ENCODE data around the gene PCNX2. TPM values are rescaled to one million over a fixed set of nuclear protein-coding genes. Genes with fewer than 3 reads are reported as not detected.
"Not testable (repeated sequence)": the region's sequence is repeated elsewhere in the genome, so short reads cannot be mapped to it uniquely, and the experiment has no call there.

Gene PCNX2
- total RNA-seq, 1 donor from 2014 or later: 29.5 TPM

DNA sequence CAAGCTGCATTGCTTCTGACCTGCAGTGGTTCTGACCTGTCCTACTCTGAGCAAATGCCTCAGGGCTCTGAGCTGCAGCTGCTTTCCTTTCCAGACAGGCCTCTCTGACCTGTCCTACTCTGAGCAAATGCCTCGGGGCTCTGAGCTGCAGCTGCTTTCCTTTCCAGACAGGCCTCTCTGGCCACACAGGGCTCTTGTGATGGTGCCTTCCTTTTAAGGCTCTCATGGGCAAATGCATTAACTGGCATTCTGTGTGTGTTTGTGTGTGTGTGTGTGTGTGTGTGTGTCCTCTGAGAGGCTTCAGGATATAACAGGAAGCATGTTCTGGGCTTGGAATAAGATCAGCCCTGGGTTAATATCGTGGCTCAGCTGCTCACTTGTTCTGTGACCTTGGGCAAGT, 213.8 kb downstream of the PCNX2 start:
- TF ChIP-seq, protein P1, sequence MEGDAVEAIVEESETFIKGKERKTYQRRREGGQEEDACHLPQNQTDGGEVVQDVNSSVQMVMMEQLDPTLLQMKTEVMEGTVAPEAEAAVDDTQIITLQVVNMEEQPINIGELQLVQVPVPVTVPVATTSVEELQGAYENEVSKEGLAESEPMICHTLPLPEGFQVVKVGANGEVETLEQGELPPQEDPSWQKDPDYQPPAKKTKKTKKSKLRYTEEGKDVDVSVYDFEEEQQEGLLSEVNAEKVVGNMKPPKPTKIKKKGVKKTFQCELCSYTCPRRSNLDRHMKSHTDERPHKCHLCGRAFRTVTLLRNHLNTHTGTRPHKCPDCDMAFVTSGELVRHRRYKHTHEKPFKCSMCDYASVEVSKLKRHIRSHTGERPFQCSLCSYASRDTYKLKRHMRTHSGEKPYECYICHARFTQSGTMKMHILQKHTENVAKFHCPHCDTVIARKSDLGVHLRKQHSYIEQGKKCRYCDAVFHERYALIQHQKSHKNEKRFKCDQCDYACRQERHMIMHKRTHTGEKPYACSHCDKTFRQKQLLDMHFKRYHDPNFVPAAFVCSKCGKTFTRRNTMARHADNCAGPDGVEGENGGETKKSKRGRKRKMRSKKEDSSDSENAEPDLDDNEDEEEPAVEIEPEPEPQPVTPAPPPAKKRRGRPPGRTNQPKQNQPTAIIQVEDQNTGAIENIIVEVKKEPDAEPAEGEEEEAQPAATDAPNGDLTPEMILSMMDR (IDR thresholded peaks at IDR 0.05; ENCODE audit: insufficient read depth, low read length, poor library complexity, severe bottlenecking): no peak
- H3K27me3 ChIP-seq (ENCODE audit: control insufficient read depth, insufficient read depth, low read length): no peaks in the 10 kb centered on the region
- peaks cover 2% of the 10 kb centered on the region for H3K36me3 ChIP-seq (ENCODE audit: control insufficient read depth, insufficient read depth, low read length)
- H3K4me3 ChIP-seq (ENCODE audit: low read depth, low read length): no peak overlapping the region
- DNase-seq (ENCODE audit: low read depth): peak; percentile 12

DNA sequence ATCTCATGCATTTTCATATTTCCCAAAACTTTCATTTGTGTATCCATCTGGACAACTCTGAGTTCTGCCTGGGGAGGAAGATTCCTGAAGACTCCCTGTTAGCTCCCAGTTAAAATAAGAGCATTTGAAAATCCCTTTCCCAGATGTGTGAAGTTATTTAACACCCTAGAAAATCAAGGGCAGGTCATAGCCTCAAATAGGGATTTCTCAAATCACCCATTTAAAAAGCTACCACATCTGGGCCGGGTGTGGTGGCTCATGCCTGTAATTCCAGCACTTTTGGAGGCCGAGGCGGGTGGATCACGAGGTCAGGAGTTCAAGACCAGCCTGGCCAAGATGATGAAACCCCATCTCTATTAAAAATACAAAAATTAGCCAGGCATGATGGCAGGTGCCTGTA, 214.7 kb downstream of the PCNX2 start:
- DNase-seq (ENCODE audit: low read depth); H3K27me3 ChIP-seq (ENCODE audit: control insufficient read depth, insufficient read depth, low read length); H3K36me3 ChIP-seq (ENCODE audit: control insufficient read depth, insufficient read depth, low read length); H3K4me3 ChIP-seq (ENCODE audit: low read depth, low read length): not testable (repeated sequence)

- no peak for DNase-seq (ENCODE audit: low read depth)
- no peaks in the 10 kb centered on the region for H3K27me3 ChIP-seq (ENCODE audit: control insufficient read depth, insufficient read depth, low read length)
- H3K4me3 ChIP-seq (ENCODE audit: low read depth, low read length): no peak overlapping the region
- peaks cover 2% of the 10 kb centered on the region for H3K36me3 ChIP-seq (ENCODE audit: control insufficient read depth, insufficient read depth, low read length)
- TF ChIP-seq, protein P1 (IDR thresholded peaks at IDR 0.05; ENCODE audit: insufficient read depth, low read length, poor library complexity, severe bottlenecking): no peak
These were observed 215.2 kb downstream of the PCNX2 start for GRCh38 chr1:233080286-233080685.

DNA sequence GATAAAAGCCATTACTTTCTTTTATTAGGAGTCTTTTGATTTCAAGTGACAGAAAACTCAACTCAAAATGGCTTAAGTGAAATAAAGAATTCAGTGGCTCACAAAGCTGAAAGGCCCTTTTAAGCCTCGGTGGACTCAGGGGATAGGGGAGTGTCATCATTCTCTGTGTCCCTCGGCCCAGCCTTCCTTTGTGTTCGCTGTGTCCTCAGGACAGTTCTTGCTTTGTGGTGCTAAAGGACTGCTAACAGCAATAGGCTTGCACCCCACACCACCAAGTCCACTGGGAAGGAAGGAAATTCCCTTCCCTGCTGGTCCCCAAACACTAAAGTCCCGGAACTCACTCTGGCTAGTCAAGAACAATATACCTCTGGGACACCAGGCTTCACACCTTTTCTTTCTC, 216.0 kb downstream of the PCNX2 start:
- no peak for DNase-seq (ENCODE audit: low read depth)
- no peak overlapping the region for H3K4me3 ChIP-seq (ENCODE audit: low read depth, low read length)
- TF ChIP-seq, protein P1 (IDR thresholded peaks at IDR 0.05; ENCODE audit: insufficient read depth, low read length, poor library complexity, severe bottlenecking): no peak
- no peaks in the 10 kb centered on the region for H3K27me3 ChIP-seq (ENCODE audit: control insufficient read depth, insufficient read depth, low read length)
- peaks cover 2% of the 10 kb centered on the region for H3K36me3 ChIP-seq (ENCODE audit: control insufficient read depth, insufficient read depth, low read length)

GRCh38 chr1:233078396-233078795, 217.1 kb downstream of the PCNX2 start:
- Histone ChIP-seq H3K4me3 (ENCODE audit: low read depth, low read length) (no peak overlapping the region), H3K36me3 (ENCODE audit: control insufficient read depth, insufficient read depth, low read length) (no peaks in the 10 kb centered on the region), H3K27me3 (ENCODE audit: control insufficient read depth, insufficient read depth, low read length) (no peaks in the 10 kb centered on the region)
- TF ChIP-seq, protein P1 (IDR thresholded peaks at IDR 0.05; ENCODE audit: insufficient read depth, low read length, poor library complexity, severe bottlenecking): no peak
- no peak for DNase-seq (ENCODE audit: low read depth)

DNA sequence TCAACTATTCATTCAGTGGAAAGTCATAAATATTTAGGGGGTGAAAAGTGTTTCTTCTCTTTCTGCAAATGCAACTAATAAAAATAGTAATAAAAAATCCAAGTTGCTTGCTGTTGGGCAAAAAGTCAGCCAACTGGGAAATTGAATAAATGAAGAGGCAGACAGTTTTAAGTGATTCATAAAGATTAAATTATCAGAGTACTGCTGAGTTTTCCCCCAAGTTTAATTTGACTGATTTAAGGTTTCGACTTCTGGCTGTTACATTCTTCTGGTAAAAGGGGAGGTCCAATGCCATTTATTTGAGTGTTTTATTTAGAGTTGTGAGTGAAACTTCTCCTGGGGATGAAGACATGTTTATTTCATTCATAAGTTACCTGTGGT, 219.6 kb downstream of the PCNX2 start:
- H3K27me3 ChIP-seq (ENCODE audit: control insufficient read depth, insufficient read depth, low read length): no peaks in the 10 kb centered on the region
- no peaks in the 10 kb centered on the region for H3K36me3 ChIP-seq (ENCODE audit: control insufficient read depth, insufficient read depth, low read length)
- no peak overlapping the region for H3K4me3 ChIP-seq (ENCODE audit: low read depth, low read length)
- no peak for DNase-seq (ENCODE audit: low read depth)
- TF ChIP-seq, protein P1 (IDR thresholded peaks at IDR 0.05; ENCODE audit: insufficient read depth, low read length, poor library complexity, severe bottlenecking): no peak
